Body of pancreas (tissue), 4 donors: Measurements from ENCODE around the gene PACS2.

Source experiments
- CTCF ChIP-seq, 7 experiments: fragments of 450-650 bp in 4 of 7; fragments of 200-600 bp in 3 of 7; sonication (generic) in 3 of 7; IDR thresholded peaks; one replicate each; pipeline ENCODE4 v1.5.1; 2016 to 2019; ENCODE audit warnings: antibody characterized with exemption in 7 of 7
- POLR2A ChIP-seq, 3 donors: fragments of 450-650 bp; IDR thresholded peaks; one replicate each; pipeline ENCODE4 v1.6.1; 2016; ENCODE audit warnings: antibody characterized with exemption in 3 of 3, mild to moderate bottlenecking in 2 of 3

GRCh38 chr14:105357626-105358025 is 43.1 kb downstream of the PACS2 start:
- no peak for TF ChIP-seq CTCF (IDR thresholded peaks at IDR 0.05)
- no peak for TF ChIP-seq POLR2A (IDR thresholded peaks at IDR 0.05)
